Right lobe of liver (tissue), 6 donors: ENCODE measurements around the gene CCDC24. TPM values are rescaled to one million over a fixed set of nuclear protein-coding genes. Genes with fewer than 3 reads are reported as not detected.

ENCODE experiments used
- ATAC-seq, 4 donors: fragments of 200-7000 bp; cut with Tn5 transposase; one replicate each; pipeline ENCODE4 v1.9.1; 2020; ENCODE audit warnings: mild to moderate bottlenecking in 4 of 4, moderate library complexity in 4 of 4
- DNase-seq, 3 donors: peaks; one replicate each; pipeline ENCODE4 v3.0.0-alpha.2; 2020
- H3K27ac ChIP-seq, 3 donors: fragments of 200-600 bp; one replicate each; pipeline ENCODE4 v1.8.0; 2022
- H3K27me3 ChIP-seq, 2 donors: fragments of 200-600 bp; one replicate each; pipeline ENCODE4 v1.8.0; 2022
- H3K36me3 ChIP-seq, 4 donors: fragments of 200-600 bp; sonication (generic) in 1 of 4; one replicate each; pipeline versions ENCODE4 v1.5.1 to v1.8.0; 2017 to 2022; ENCODE audit warnings: control low read depth in 1 of 4
- H3K4me1 ChIP-seq, 4 donors: fragments of 200-600 bp; sonication (generic) in 1 of 4; one replicate each; pipeline versions ENCODE4 v1.5.1 to v1.8.0; 2017 to 2022; ENCODE audit warnings: control low read depth in 1 of 4
- H3K4me3 ChIP-seq, 3 donors: fragments of 200-600 bp; one replicate each; pipeline ENCODE4 v1.8.0; 2022
- H3K9me3 ChIP-seq, 4 donors: fragments of 200-600 bp; sonication (generic) in 1 of 4; one replicate each; pipeline versions ENCODE4 v1.5.1 to v1.8.0; 2017 to 2022; ENCODE audit warnings: control low read depth in 1 of 4
- POLR2A ChIP-seq: fragments of 450-650 bp; IDR thresholded peaks from one replicate; pipeline ENCODE4 v1.6.1; 2017; ENCODE audit warnings: antibody characterized with exemption, mild to moderate bottlenecking
- WGBS: methylation state at CpG from one replicate; pipeline ENCODE4 v1.1.6; 2018; ENCODE audit warnings: low coverage, low lambda C conversion rate; ENCODE audit not compliant: insufficient coverage; ENCODE audit errors: missing lambda C conversion rate; 5-methylcytosine and 5-hydroxymethylcytosine counted together
- intact Hi-C, 2 donors: fragments of 100-400 bp; cut with DNase I; formaldehyde crosslinking; loops; one replicate each; pipeline versions ENCODE4 v1.11.2 to v1.14.1; 2022
- total RNA-seq, 6 experiments: library from RNA; depleted of rRNA in 2 of 6; stranded (reverse); fragments of >200 nt in 2 of 6; fragmentation: NEBNext Ultra II Directional in 3 of 6; extraction: Animal tissue kit (Norgen Biotek cat#: 25700) in 3 of 6; gene quantifications; one replicate each; pipeline versions ENCODE4 v1.1.0 to v1.2.4, GENCODE V29; 2016 to 2023
- TF ChIP-seq, protein P1 (sequence below), 4 donors: fragments of 200-600 bp in 3 of 4; fragments of 450-650 bp in 1 of 4; IDR thresholded peaks; one replicate each; pipeline versions ENCODE4 v1.5.1 to v1.8.0; 2016 to 2022; ENCODE audit warnings: antibody characterized with exemption in 4 of 4, mild to moderate bottlenecking in 2 of 4
- donor health status: DM: no; HTN: yes; CAD: no.
- donor health status: DM: no; HTN: no; CAD: no.
- donor health status: DM: no; HTN: no; CAD: no.
- donor health status: DM: no; HTN: yes; CAD: no.
- donor health status: DM: no; HTN: yes; CAD: no.

Gene CCDC24
- total RNA-seq, 6 experiments from 2014 or later: 2.2 to 8.4 (median 3.5) TPM

DNA sequence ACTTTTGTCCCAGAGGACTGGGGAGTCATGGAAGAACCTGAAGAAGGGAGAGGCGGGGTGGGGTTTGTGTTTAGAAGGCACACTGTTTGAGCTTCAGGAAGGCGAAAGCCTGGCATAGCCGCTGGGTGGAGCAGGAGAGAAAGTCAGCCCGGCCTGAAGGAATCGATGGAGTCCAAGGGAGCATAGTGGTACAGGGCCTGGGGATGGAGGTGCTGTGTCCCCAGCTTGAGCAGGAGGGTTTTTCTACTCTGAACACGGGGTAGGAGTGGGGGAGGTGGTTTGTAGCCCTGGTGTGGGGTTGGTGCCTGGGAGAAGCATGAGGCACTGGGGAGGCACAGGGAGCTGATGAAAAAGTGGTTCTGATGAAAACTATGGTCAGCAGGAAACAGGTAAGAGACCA is 4.7 kb upstream of the CCDC24 start:
- DNase-seq: no peak
- peak overlapping the region in 1 of 3 donors; percentile 35 for H3K27ac ChIP-seq

DNA sequence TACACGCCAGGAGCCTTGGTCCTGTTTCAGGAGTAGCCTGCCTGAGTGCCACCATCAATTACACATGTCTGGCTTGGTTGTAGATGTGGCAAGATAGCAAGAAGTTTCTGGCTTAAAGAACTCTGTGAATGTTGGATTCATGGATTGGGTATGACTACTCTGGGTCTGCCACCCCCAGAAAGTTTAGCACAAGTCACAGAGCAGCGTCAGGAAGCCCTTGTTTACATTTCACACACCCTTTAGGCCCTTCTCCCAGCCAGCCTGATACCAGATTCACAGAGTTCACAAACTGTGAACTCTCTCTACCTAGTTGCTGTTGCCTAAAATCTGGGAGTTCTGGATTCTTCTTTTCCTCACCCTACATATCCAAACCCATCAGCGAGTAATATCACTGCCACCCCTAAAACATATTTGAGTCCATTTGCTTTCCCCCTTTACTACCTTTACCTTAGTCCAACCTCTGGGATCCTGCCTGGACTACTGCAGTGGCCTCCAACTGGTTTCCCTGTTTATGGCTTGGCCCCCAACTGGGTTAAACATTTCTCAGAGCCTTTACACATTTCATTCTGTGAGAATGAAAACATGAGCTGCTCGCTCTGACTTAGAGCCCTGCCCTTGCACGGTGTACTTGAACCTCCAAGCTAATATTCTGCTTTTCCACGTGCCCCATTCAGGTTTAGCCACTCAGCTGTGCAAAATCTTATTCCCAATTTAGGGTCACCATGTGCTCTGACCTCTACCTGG is 4.1 kb upstream of the CCDC24 start:
- intact Hi-C loops: no loop called here
- no peaks in the 10 kb centered on the region for H3K9me3 ChIP-seq
- ATAC-seq (peak in 2 of 4 donors; percentile 23 to 35), DNase-seq (no peak)
- 50% methylated on average over 3 of the region's 6 CpGs for WGBS
- H3K36me3 ChIP-seq: no peaks in the 10 kb centered on the region
- no peaks in the 10 kb centered on the region for H3K27me3 ChIP-seq
- TF ChIP-seq POLR2A: no peak
- TF ChIP-seq, protein P1, sequence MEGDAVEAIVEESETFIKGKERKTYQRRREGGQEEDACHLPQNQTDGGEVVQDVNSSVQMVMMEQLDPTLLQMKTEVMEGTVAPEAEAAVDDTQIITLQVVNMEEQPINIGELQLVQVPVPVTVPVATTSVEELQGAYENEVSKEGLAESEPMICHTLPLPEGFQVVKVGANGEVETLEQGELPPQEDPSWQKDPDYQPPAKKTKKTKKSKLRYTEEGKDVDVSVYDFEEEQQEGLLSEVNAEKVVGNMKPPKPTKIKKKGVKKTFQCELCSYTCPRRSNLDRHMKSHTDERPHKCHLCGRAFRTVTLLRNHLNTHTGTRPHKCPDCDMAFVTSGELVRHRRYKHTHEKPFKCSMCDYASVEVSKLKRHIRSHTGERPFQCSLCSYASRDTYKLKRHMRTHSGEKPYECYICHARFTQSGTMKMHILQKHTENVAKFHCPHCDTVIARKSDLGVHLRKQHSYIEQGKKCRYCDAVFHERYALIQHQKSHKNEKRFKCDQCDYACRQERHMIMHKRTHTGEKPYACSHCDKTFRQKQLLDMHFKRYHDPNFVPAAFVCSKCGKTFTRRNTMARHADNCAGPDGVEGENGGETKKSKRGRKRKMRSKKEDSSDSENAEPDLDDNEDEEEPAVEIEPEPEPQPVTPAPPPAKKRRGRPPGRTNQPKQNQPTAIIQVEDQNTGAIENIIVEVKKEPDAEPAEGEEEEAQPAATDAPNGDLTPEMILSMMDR (IDR thresholded peaks at IDR 0.05): no peak
- H3K4me3 ChIP-seq: no peak overlapping the region
- H3K27ac ChIP-seq: peak overlapping the region in 1 of 3 donors; percentile 35
- peaks cover 0 to 22% (median 1%) of the 10 kb centered on the region in 4 donors for H3K4me1 ChIP-seq

More for the DNA sequence above, 4.7 kb upstream of the CCDC24 start:
- intact Hi-C loops: no loop called here
- Histone ChIP-seq H3K9me3 (no peaks in the 10 kb centered on the region), H3K4me1 (peaks cover 0 to 22% (median 1%) of the 10 kb centered on the region in 4 donors), H3K4me3 (no peak overlapping the region), H3K36me3 (no peaks in the 10 kb centered on the region), H3K27me3 (no peaks in the 10 kb centered on the region)
- 90% methylated on average over 3 of the region's 6 CpGs for WGBS
- ATAC-seq: no peak
- no peak for TF ChIP-seq POLR2A
- TF ChIP-seq, protein P1 (IDR thresholded peaks at IDR 0.05): peak in 1 of 4 donors; percentile 11

DNA sequence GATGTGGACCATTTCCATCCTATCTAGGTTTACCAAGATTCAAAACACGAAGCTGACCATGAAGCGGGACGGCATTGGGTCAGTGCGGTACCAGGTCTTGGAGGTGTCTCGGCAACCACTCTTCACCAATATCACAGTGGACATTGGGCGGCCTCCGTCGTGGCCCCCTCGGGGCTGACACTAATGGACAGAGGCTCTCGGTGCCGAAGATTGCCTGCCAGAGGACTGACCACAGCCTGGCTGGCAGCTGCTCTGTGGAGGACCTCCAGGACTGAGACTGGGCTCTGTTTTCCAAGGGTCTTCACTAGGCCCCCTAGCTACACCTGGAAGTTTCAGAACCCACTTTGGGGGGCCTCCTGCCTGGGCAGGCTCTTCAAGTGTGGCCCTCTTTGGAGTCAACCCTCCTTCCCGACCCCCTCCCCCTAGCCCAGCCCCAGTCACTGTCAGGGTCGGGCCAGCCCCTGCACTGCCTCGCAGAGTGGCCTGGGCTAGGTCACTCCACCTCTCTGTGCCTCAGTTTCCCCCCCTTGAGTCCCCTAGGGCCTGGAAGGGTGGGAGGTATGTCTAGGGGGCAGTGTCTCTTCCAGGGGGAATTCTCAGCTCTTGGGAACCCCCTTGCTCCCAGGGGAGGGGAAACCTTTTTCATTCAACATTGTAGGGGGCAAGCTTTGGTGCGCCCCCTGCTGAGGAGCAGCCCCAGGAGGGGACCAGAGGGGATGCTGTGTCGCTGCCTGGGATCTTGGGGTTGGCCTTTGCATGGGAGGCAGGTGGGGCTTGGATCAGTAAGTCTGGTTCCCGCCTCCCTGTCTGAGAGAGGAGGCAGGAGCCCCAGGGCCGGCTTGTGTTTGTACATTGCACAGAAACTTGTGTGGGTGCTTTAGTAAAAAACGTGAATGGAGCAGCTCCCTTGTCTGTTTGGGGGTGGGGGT is 864 bp upstream of the CCDC24 start:
- DNase-seq (no peak), ATAC-seq (no peak)
- H3K27ac ChIP-seq: peak overlapping the region; percentile 54 to 68 (median 66)
- H3K4me1 ChIP-seq: peaks cover 0 to 22% (median 1%) of the 10 kb centered on the region in 4 donors
- H3K4me3 ChIP-seq: peak overlapping the region; percentile 54 to 75 (median 61)
- no peaks in the 10 kb centered on the region for H3K27me3 ChIP-seq
- TF ChIP-seq POLR2A: no peak
- intact Hi-C loops: no loop called here
- WGBS: 90% methylated on average over 2 of the region's 19 CpGs
- H3K9me3 ChIP-seq: no peaks in the 10 kb centered on the region
- H3K36me3 ChIP-seq: no peaks in the 10 kb centered on the region

DNA sequence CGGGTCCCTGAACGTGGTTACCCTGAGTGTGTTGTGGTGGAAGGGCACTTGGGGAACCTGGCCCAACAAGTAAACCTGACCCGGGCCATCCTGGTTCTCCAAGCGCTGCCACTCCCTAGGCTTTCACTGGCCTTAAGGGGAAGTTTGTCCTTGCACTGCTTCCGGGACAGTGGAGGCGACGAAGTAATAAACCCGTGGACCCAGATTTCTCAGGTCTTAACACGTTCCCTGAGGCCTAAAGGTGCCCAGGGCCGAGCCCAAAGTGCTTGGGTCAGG is 261 bp upstream of the CCDC24 start:
- Histone ChIP-seq H3K4me3 (peak overlapping the region; percentile 54 to 75 (median 61)), H3K36me3 (no peaks in the 10 kb centered on the region), H3K4me1 (peaks cover 0 to 22% (median 1%) of the 10 kb centered on the region in 4 donors), H3K9me3 (no peaks in the 10 kb centered on the region), H3K27ac (peak overlapping the region; percentile 54 to 68 (median 66)), H3K27me3 (no peaks in the 10 kb centered on the region)
- TF ChIP-seq, protein P1 (IDR thresholded peaks at IDR 0.05): no peak
- TF ChIP-seq POLR2A: no peak
- DNase-seq (no peak), ATAC-seq (no peak)
- WGBS: 0% methylated on average over 8 of the region's 10 CpGs
- intact Hi-C loops: no loop called here
